Middle frontal gyrus (tissue), 1 donor: ENCODE results near the gene WDR90.

Source experiments
- DNase-seq: peaks from one replicate; pipeline ENCODE4 v3.0.0-alpha.2; 2015; ENCODE audit warnings: low spot score; ENCODE audit errors: extremely low spot score

Gene WDR90

GRCh38 chr16:674968-675883, 26.1 kb downstream of the WDR90 start, which contains the start of gene RHBDL1:
RHBDL1 (plus strand) TSS chr16:675671; CDS start chr16:675791, 120 bp downstream.
- peak; percentile 44 for DNase-seq

DNA sequence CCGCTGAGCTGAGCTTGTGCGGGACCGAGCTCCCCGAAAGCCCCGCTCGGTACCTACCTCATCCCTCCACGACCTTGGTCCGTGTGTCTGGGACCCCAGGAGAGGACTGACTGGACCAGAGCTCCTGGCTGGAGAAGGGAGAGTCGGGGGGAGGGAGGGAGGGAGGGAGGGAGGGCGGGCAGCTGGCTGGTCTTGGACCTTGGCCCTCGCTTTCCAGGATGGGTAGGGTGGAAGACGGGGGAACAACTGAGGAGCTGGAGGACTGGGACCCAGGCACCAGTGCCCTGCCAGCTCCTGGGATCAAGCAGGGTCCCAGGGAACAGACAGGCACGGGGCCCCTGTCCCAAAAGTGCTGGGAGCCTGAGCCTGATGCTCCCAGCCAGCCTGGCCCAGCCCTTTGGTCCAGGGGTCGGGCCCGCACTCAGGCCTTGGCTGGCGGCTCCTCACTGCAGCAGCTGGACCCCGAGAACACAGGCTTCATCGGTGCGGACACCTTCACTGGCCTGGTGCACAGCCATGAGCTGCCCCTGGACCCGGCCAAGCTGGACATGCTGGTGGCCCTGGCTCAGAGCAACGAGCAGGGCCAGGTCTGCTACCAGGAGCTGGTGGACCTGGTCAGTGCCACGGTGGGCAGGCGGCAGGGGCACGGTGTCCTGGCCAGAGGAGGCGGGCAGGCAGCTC, 26.9 kb downstream of the WDR90 start:
- no peak for DNase-seq

DNA sequence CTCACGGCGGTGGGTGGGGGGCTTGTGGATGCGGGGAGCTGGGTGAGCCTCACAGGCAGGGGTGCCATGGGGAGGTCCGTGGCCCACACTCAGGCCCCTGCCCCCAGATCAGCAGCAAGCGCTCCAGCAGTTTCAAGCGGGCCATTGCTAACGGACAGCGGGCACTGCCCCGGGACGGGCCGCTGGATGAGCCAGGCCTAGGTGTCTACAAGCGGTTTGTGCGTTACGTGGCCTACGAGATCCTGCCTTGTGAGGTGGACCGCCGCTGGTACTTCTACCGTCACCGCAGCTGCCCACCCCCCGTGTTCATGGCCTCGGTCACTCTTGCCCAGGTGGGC, 27.4 kb downstream of the WDR90 start:
- DNase-seq: no peak

- no peak for DNase-seq
Measured at GRCh38 chr16:676913-677312, 27.7 kb downstream of the WDR90 start.

DNA sequence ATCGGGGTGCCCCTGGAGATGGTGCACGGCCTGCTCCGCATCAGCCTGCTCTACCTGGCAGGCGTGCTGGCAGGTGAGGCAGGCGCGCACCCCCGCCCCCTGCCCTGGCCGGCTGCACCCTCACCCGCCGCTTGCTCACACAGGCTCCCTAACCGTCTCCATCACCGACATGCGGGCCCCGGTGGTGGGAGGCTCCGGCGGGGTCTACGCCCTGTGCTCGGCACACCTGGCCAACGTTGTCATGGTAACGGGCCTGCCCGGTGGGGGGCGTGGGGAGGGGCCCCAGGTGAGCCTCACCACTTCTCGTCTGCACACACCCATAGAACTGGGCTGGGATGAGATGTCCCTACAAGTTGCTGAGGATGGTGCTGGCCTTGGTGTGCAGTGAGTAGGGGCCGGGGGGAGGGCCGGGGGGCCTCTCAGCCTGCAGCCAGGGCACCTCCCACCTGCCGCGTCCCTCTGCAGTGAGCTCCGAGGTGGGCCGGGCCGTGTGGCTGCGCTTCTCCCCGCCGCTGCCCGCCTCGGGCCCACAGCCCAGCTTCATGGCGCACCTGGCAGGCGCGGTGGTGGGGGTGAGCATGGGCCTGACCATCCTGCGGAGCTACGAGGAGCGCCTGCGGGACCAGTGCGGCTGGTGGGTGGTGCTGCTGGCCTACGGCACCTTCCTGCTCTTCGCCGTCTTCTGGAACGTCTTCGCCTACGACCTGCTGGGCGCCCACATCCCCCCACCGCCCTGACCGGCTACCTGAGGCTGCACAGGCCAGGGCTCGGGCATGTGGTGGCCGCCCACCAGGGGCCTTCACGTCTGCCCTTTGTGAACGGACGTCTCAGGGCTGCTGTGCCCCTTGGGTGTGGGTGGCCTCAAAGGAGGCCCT, 28.4 kb downstream of the WDR90 start:
- DNase-seq: no peak

DNA sequence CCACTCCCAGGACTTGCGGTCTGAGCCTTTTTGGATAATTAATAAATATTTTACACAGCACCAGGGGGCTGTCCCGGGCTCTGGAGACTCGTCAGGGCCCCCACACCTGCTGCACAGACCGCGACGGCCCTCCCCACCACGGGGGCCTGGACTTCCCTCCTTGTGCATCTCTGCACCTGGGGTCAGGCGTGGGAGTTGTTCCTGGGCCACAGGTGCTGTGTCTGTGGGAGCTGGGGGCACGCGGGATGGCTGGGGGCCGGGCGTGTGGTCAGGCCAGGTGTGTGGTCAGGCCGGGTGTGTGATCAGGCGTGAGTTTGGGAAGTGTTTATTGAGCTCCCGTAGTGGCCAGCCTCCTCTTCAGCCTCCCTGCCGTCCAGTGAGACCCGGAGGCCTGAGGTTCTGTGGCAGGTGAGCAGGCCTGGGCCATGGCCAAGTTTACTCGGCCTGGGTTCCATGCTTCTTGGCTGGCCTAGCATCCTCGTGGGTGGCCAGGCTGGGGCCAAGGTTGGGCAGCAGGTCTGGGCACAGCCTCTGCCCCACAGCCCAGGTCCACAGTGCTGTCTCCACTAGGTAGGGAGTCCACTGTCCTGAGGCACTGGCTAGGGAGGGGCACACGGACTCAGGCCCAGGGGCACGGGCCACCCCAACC, 29.2 kb downstream of the WDR90 start:
- no peak for DNase-seq

DNA sequence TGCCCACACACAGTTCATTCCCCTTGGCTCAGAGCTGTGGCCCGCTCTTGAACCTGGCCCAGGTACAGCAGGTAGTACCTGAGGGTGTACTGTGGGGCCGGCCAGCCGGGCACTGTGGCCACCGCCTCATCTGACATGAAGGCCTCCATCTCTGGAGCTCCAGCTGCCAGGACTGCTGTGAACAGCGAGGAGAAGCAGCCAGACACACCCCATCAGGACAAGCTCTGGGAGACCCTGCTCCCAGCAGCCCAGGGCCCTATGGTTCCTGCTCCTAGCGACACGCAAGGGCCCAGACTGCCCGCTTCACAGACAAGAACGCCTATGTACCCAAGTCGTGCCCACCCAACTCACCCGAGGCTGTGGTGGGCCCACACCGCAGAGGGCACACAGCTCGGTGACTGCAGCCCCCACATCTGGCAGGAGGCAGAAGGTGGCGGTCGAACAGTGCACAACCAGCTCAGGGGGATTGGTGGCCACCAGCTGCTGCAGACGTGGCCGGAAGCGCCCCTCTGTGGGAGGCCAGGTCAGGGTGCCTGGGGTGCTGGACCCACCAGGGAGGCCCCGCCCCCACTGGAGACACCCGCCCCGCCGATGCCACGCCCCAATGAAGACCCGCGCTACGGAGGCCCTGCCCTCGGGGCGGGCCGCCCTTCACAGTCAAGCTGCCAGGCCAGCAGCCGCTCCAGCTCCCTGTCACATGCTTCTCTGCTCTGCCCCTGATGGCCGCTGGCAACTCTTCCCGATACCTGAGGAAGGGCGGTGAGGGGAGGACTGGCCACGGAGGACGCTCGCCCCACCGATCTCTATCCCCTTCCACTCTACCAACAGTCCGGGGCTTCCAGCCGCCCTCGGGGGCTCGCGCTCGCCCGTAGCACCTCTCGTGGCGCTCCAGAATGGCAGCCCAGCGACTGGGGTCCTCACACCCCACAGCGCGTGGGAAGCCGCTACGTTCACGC, 30.0 kb downstream of the WDR90 start:
- no peak for DNase-seq

- peak; percentile 81 for DNase-seq
Measured at GRCh38 chr16:679814-680624, 30.9 kb downstream of the WDR90 start, which contains the start of gene STUB1. STUB1 (plus strand) TSS chr16:680410; CDS start chr16:680526, 116 bp downstream.

DNA sequence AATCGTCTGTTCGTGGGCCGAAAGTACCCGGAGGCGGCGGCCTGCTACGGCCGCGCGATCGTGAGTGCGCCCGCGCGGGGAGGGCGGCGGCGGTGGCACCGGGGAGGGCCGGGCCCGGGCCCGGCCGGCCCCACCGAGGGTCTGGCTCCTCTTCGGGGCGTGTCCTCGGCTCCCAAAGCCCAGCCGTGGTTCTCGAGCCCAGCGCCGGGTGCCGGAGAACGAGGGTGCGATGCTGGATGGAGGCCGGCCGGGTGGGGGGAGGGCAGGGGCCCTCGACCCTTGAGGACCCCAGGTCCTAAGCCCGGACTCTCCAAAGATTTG, 31.4 kb downstream of the WDR90 start:
- no peak for DNase-seq

DNA sequence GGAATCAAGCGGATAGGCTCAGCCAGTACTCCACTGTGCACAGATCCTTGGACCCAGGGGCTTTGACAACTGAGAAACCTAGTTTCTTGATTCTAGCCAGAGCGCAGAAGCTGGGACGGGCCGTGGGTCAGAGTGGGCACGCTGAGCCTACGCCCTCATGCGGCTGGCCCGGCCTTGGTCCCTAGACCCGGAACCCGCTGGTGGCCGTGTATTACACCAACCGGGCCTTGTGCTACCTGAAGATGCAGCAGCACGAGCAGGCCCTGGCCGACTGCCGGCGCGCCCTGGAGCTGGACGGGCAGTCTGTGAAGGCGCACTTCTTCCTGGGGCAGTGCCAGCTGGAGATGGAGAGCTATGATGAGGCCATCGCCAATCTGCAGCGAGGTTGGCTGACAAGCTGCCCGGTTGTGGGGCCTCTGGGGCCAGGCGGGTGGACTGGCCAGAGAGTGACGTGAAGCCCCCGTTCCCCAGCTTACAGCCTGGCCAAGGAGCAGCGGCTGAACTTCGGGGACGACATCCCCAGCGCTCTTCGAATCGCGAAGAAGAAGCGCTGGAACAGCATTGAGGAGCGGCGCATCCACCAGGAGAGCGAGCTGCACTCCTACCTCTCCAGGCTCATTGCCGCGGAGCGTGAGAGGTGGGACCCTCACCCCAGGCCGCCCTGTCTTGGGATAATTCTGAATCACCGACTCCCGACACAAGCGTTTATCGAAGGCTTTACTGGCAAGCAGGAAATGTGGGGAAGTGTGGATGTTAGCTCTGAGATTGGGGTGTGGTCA, 32.0 kb downstream of the WDR90 start:
- DNase-seq: no peak

- no peak for DNase-seq
Measured at GRCh38 chr16:681746-682427, 32.7 kb downstream of the WDR90 start.

GRCh38 chr16:682493-683395, 33.6 kb downstream of the WDR90 start:
- DNase-seq: no peak

DNA sequence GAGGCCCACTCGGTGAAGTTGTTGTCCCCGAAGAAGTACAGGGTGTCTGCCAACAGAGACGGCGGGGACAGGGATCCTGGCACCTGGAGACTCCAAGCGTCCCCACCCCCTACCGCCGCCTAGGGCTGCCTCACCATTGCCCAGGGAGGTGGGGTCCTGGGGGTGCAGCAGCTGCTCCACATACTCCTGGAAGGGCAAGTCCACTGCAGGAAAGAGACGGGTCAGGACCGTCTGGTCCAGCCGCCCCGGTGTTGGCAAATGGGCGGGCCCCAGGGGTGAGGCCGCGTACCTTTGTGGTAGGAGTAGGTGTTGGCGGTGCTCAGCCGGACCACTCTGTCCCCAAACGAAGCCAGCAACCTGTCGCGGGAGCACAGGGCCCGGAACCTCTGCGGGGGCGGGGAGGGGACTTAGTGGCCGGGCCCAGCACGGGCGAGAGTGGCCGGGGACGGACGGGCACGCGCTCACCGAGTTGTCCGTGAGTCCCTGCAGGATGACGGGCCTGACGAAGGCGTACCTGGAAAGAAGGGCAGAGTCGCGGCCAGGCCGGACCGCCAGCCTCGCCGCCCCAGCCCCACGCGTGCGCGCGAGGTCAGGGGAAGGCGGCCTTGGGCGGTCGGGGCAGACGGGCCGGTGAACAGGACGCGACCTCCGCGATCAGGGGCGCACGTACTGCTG, 34.4 kb downstream of the WDR90 start:
- no peak for DNase-seq

DNA sequence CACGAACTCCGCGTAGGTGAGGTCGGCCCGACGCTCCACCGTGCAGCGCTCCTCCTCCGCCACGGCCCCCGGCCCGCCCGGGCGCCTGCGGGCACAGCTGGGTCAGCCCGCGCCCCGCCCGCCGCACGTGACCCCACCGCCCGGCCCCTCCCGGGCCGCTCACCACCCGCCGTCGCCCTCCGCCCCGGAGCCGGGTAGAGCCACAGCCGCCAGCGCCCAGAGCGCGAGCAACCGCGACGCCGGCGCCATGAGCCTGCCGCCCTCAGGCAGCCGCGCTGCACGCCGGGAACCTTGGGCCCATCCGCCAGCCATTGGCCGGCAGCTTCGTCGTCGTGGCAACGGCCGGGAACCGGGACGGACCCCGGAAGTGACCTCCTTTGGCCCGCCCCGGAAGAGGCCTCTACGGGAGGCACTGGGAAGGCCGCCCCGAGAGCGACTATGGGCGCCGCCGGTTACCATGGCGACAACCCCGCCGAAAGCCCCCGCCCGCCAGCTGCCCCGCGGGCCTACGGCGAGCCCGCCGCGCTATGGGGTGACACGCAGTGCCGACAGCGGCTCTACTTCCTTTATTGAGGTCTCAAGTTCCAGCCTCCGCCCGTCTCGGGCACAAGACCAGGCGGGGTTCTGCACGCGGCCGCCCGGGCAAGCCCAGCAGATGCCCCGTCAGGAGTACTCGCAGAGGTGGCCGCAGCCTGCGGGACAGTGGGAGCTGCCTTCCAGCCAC, 35.1 kb downstream of the WDR90 start, which contains the start of gene JMJD8:
Gene JMJD8, minus strand, starts transcription at position 264 of the 724 bp plus-strand sequence. Its CDS starts 15 bp downstream, at position 249.
- peak; percentile 93 for DNase-seq

GRCh38 chr16:684961-685696, 36.0 kb downstream of the WDR90 start:
- DNase-seq: no peak
